ENCODE measurements around the gene JSRP1. TPM values are rescaled to one million over a fixed set of nuclear protein-coding genes. Genes with fewer than 3 reads are reported as not detected.

Gene JSRP1
- polyA plus RNA-seq, 1 of the 3 experiments (the other 2 are of a cell fraction), result 0.76 TPM

- DNase-seq, result no peak
- CTCF ChIA-PET, result interaction anchor here (0.9 to 8.1 kb wide), 6 partner anchors 8 to 87 kb away, joined by 3 to 107 read pairs (median 5); no protein-coding TSS in a partner anchor
- no peak overlapping the region; a peak in 1 of 4 replicates for H3K27ac ChIP-seq (ENCODE audit: low read depth in 2 of 2, low read length in 1 of 2)
- WGBS (ENCODE audit: low lambda C conversion rate), result 95% methylated on average over 30 of the region's 45 CpGs
- no peak overlapping the region for H2AFZ ChIP-seq (ENCODE audit: low read depth)
- TF ChIP-seq SMC3 (IDR thresholded peaks at IDR 0.05; ENCODE audit: low read depth, low read length), result no peak
- TF ChIP-seq GATA2 (CRISPR knock-in tag; IDR thresholded peaks at IDR 0.05), result no peak
- TF ChIP-seq NFIC (IDR thresholded peaks at IDR 0.05; ENCODE audit: borderline replicate concordance), result no peak
- no peak for TF ChIP-seq MEF2A (IDR thresholded peaks at IDR 0.05; ENCODE audit: borderline replicate concordance, low read depth)
- TF ChIP-seq, protein P1, sequence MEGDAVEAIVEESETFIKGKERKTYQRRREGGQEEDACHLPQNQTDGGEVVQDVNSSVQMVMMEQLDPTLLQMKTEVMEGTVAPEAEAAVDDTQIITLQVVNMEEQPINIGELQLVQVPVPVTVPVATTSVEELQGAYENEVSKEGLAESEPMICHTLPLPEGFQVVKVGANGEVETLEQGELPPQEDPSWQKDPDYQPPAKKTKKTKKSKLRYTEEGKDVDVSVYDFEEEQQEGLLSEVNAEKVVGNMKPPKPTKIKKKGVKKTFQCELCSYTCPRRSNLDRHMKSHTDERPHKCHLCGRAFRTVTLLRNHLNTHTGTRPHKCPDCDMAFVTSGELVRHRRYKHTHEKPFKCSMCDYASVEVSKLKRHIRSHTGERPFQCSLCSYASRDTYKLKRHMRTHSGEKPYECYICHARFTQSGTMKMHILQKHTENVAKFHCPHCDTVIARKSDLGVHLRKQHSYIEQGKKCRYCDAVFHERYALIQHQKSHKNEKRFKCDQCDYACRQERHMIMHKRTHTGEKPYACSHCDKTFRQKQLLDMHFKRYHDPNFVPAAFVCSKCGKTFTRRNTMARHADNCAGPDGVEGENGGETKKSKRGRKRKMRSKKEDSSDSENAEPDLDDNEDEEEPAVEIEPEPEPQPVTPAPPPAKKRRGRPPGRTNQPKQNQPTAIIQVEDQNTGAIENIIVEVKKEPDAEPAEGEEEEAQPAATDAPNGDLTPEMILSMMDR (IDR thresholded peaks at IDR 0.05), result no peak
- no peak for TF ChIP-seq RAD21 (IDR thresholded peaks at IDR 0.05; ENCODE audit: low read length)
- TF ChIP-seq FOXJ3 (CRISPR knock-in tag; IDR thresholded peaks at IDR 0.05), result no peak
- TF ChIP-seq FOSL2 (IDR thresholded peaks at IDR 0.05; ENCODE audit: borderline replicate concordance, low read depth), result no peak
- TF ChIP-seq SIN3A (IDR thresholded peaks at IDR 0.05; ENCODE audit: borderline replicate concordance, low read depth, low read length), result no peak
- no peak for TF ChIP-seq RXRA (IDR thresholded peaks at IDR 0.05; ENCODE audit: borderline replicate concordance, low read depth)
- TF ChIP-seq, protein P2, sequence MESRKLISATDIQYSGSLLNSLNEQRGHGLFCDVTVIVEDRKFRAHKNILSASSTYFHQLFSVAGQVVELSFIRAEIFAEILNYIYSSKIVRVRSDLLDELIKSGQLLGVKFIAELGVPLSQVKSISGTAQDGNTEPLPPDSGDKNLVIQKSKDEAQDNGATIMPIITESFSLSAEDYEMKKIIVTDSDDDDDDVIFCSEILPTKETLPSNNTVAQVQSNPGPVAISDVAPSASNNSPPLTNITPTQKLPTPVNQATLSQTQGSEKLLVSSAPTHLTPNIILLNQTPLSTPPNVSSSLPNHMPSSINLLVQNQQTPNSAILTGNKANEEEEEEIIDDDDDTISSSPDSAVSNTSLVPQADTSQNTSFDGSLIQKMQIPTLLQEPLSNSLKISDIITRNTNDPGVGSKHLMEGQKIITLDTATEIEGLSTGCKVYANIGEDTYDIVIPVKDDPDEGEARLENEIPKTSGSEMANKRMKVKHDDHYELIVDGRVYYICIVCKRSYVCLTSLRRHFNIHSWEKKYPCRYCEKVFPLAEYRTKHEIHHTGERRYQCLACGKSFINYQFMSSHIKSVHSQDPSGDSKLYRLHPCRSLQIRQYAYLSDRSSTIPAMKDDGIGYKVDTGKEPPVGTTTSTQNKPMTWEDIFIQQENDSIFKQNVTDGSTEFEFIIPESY (IDR thresholded peaks at IDR 0.05; ENCODE audit: borderline replicate concordance, low read depth), result no peak
- TF ChIP-seq EZH2phosphoT487 (IDR thresholded peaks at IDR 0.05; ENCODE audit: borderline replicate concordance, low read depth), result no peak
- TF ChIP-seq POLR2AphosphoS5 (IDR thresholded peaks at IDR 0.05; ENCODE audit: low read depth, low read length), result no peak
- POLR2A ChIA-PET, result interaction anchor here (0.6 to 1.2 kb wide), 3 partner anchors 20 to 208 kb away, joined by 3 read pairs; partner anchors contain the start of gene AMH
- H3K9ac ChIP-seq, result no peak overlapping the region
- peaks cover 5 to 51% of the 10 kb centered on the region in 2 experiments for H3K36me3 ChIP-seq (replicated peaks in 1 of 2; ENCODE audit: control insufficient read depth in 1 of 2, insufficient read depth in 2 of 2, low read length in 1 of 2)
- peaks cover 16% of the 10 kb centered on the region; the same call in 1 of the 2 replicates for H4K20me1 ChIP-seq (ENCODE audit: insufficient read depth)
- H3K9me3 ChIP-seq, result no peaks in the 10 kb centered on the region
- H3K79me2 ChIP-seq (ENCODE audit: insufficient read depth), result peaks cover 26% of the 10 kb centered on the region
- peaks cover 0 to 20% of the 10 kb centered on the region in 2 experiments; a peak in 1 of 4 replicates for H3K4me1 ChIP-seq (ENCODE audit: control insufficient read depth in 1 of 2, insufficient read depth in 2 of 2, low read depth in 1 of 2, low read length in 1 of 2)
- no peak overlapping the region for H3K4me3 ChIP-seq (ENCODE audit: low read depth in 2 of 2, low read length in 1 of 2)
- peaks cover 24% of the 10 kb centered on the region for H3F3A ChIP-seq (replicated peaks; ENCODE audit: insufficient read depth)
- H3K9me2 ChIP-seq, result no peaks in the 10 kb centered on the region
- H3K27me3 ChIP-seq (ENCODE audit: insufficient read depth), result no peaks in the 10 kb centered on the region
- H3K4me2 ChIP-seq, result no peak overlapping the region
Observed at GRCh38 chr19:2229103-2230032, 26.8 kb downstream of the JSRP1 start.
